A549 (cell line): ENCODE results near the gene ARL6IP6. TPM values are rescaled to one million over a fixed set of nuclear protein-coding genes. Genes with fewer than 3 reads are reported as not detected.

Experiments used
- ATAC-seq, 2 experiments: fragments of 200-7000 bp in 1 of 2; fragments of >200 bp in 1 of 2; cut with Nextera tagmentation in 1 of 2; cut with Tn5 transposase in 1 of 2; 3 replicates each; pipeline versions ENCODE4 v1.8.0 to v1.9.1; 2018 to 2020; ENCODE audit warnings: mild to moderate bottlenecking in 1 of 2, moderate library complexity in 1 of 2
- CTCF ChIA-PET: fragments of 300-600 bp; sonication (Branson Sonifier 250); formaldehyde crosslinking; extraction: SDS; loops from one replicate; lab custom pipeline; 2021; ENCODE audit warnings: antibody characterized with exemption, inconsistent platforms; lab: Yijun Ruan, JAX
- POLR2A ChIA-PET: fragments of 350-600 bp; formaldehyde crosslinking; extraction: SDS; loops from one replicate; lab custom pipeline; 2021; ENCODE audit warnings: antibody characterized with exemption, inconsistent platforms; lab: Yijun Ruan, JAX
- DNase-seq, 2 experiments: peaks; one replicate each; pipeline versions ENCODE4 v3.0.0 to v3.0.0-alpha.2; 2011 to 2016; ENCODE audit warnings: low read depth in 1 of 2, low spot score in 1 of 2
- FAIRE-seq: peaks from 2 replicates; lab custom pipeline; 2011; peaks lifted over from hg19 to GRCh38; lab: Jason Lieb, UNC
- H3K27ac ChIP-seq, 2 experiments: fragments of >200 bp; sonication (Bioruptor Twin); formaldehyde crosslinking; 3 replicates each; pipeline ENCODE4 v1.5.1; 2016 to 2017
- H3K4me1 ChIP-seq: fragments of >200 bp; sonication (Bioruptor Twin); formaldehyde crosslinking; 3 replicates; pipeline ENCODE4 v1.6.1; 2016
- H3K4me2 ChIP-seq: fragments of >200 bp; sonication (Bioruptor Twin); formaldehyde crosslinking; 3 replicates; pipeline ENCODE4 v1.6.1; 2016
- H3K4me3 ChIP-seq: fragments of >200 bp; sonication (Bioruptor Twin); formaldehyde crosslinking; 3 replicates; pipeline ENCODE4 v1.5.1; 2016
- H3K9me3 ChIP-seq: fragments of >200 bp; sonication (Bioruptor Twin); formaldehyde crosslinking; 3 replicates; pipeline ENCODE4 v1.6.1; 2016
- BHLHE40 ChIP-seq: IDR thresholded peaks from 2 replicates; pipeline ENCODE4 v1.6.1; 2012; ENCODE audit warnings: low read depth, low read length, inconsistent platforms
- CEBPB ChIP-seq, 2 experiments: fragments of >200 bp in 1 of 2; sonication (Bioruptor Twin) in 1 of 2; formaldehyde crosslinking in 1 of 2; IDR thresholded peaks; 2 replicates each; pipeline ENCODE4 v1.6.1; 2012 to 2016
- CTCF ChIP-seq: fragments of >200 bp; sonication (Bioruptor Twin); formaldehyde crosslinking; IDR thresholded peaks from 3 replicates; pipeline ENCODE4 v1.5.1; 2016
- EHF ChIP-seq: fragments of 250-450 bp; sonication (Bioruptor Pico); IDR thresholded peaks from 2 replicates; pipeline ENCODE4 v1.5.0; 2020; ENCODE audit warnings: mild to moderate bottlenecking
- EP300 ChIP-seq, 2 experiments: fragments of >200 bp; sonication (Bioruptor Twin); formaldehyde crosslinking; IDR thresholded peaks; 2 replicates in 1 of 2; 3 replicates in 1 of 2; pipeline ENCODE4 v1.6.1; 2016 to 2017
- FOSL2 ChIP-seq, 2 experiments: fragments of 450-650 bp in 1 of 2; fragments of >200 bp in 1 of 2; sonication (Bioruptor Twin) in 1 of 2; formaldehyde crosslinking; IDR thresholded peaks; 2 replicates each; pipeline versions ENCODE4 v1.5.0 to v1.6.1; 2016 to 2020; ENCODE audit warnings: mild to moderate bottlenecking in 1 of 2, moderate library complexity in 1 of 2
- FOXS1 ChIP-seq: fragments of 250-450 bp; sonication (Bioruptor Pico); IDR thresholded peaks from 2 replicates; pipeline ENCODE4 v1.5.0; 2020; ENCODE audit warnings: mild to moderate bottlenecking, moderate library complexity
- HDAC2 ChIP-seq: fragments of 200-600 bp; sonication (generic); IDR thresholded peaks from 2 replicates; pipeline ENCODE4 v1.6.1; 2016
- HES2 ChIP-seq: fragments of >200 bp; sonication (Bioruptor Twin); formaldehyde crosslinking; IDR thresholded peaks from 2 replicates; pipeline ENCODE4 v1.6.1; 2016
- HOXB13 ChIP-seq: fragments of 250-450 bp; sonication (Bioruptor Pico); IDR thresholded peaks from 2 replicates; pipeline ENCODE4 v1.5.0; 2020; ENCODE audit warnings: low read depth, mild to moderate bottlenecking, moderate library complexity
- KDM5A ChIP-seq: fragments of 200-600 bp; sonication (generic); IDR thresholded peaks from 2 replicates; pipeline ENCODE4 v1.6.1; 2016; ENCODE audit warnings: antibody characterized with exemption, mild to moderate bottlenecking
- MAFK ChIP-seq: fragments of 450-650 bp; IDR thresholded peaks from 2 replicates; pipeline ENCODE4 v1.6.1; 2014; ENCODE audit not compliant: partially characterized antibody
- MAX ChIP-seq: IDR thresholded peaks from 2 replicates; pipeline ENCODE4 v1.6.1; 2012
- MYC ChIP-seq: IDR thresholded peaks from 2 replicates; pipeline ENCODE4 v1.6.1; 2012; ENCODE audit warnings: mild to moderate bottlenecking, inconsistent platforms, low read length, improper control_type of control experiment, borderline replicate concordance
- RAD21 ChIP-seq, 2 experiments: fragments of >200 bp in 1 of 2; sonication (Bioruptor Twin) in 1 of 2; formaldehyde crosslinking in 1 of 2; IDR thresholded peaks in 1 of 2; conservative IDR thresholded peaks in 1 of 2; 2 replicates in 1 of 2; 3 replicates in 1 of 2; pipeline ENCODE4 v1.6.1; 2012 to 2018; ENCODE audit warnings: inconsistent platforms in 1 of 2
- RARB ChIP-seq: fragments of 250-450 bp; sonication (Bioruptor Pico); IDR thresholded peaks from 2 replicates; pipeline ENCODE4 v1.8.0; 2021; ENCODE audit warnings: mild to moderate bottlenecking, moderate library complexity
- ZC3H11A ChIP-seq: fragments of 450-650 bp; IDR thresholded peaks from 2 replicates; pipeline ENCODE4 v1.6.1; 2014; ENCODE audit warnings: antibody characterized with exemption, mild to moderate bottlenecking
- WGBS: methylation state at CpG from one replicate; pipeline ENCODE4 v1.1.6; 2017; ENCODE audit errors: missing lambda C conversion rate; 5-methylcytosine and 5-hydroxymethylcytosine counted together
- polyA plus RNA-seq, 4 experiments: library from polyadenylated mRNA; depleted of rRNA in 3 of 4; stranded (reverse); fragments of >200 nt; fragmentation: RNase III in 1 of 4; extraction: RNeasy Plus Mini Kit Qiagen cat#74134 plus additional on column Dnase treatment in 1 of 4; gene quantifications; 2 replicates in 3 of 4; 3 replicates in 1 of 4; pipeline ENCODE4 v1.2.3, GENCODE V29; 2011 to 2017
- TF ChIP-seq, protein P1 (sequence below): fragments of >200 bp; sonication (Bioruptor Twin); formaldehyde crosslinking; IDR thresholded peaks from 3 replicates; pipeline ENCODE4 v1.6.1; 2016
- TF ChIP-seq, protein P2 (sequence below): fragments of 150-350 bp; IDR thresholded peaks from 2 replicates; pipeline ENCODE4 v1.6.1; 2014; ENCODE audit warnings: low read depth, mild to moderate bottlenecking, low read length

ARL6IP6 gene
- polyA plus RNA-seq, 2 of the 4 experiments (the other 2 are of a cell fraction) = 28.1 to 72.7 TPM

DNA sequence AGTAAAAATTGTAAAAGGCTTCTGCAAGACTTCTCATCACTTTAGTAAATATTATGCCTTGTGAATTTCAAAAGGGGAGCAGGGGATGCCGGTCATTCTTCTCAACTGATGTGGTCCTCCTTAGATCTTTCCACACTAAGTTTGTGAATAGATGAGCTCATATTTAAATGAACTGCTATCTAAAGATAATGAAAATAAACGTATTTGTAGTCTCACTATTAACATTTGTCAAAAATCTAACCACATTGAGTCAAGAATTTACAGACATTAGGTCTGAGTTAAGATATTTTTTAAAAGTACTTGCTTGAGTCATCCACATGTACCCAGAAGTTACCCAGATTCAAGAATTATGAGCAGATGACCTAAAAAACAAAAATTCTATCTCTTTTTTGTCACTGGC lies 7.7 kb upstream of the ARL6IP6 start:
- WGBS = 81% methylated on average over 2 of the region's 2 CpGs
- POLR2A ChIA-PET = no interaction called here

DNA sequence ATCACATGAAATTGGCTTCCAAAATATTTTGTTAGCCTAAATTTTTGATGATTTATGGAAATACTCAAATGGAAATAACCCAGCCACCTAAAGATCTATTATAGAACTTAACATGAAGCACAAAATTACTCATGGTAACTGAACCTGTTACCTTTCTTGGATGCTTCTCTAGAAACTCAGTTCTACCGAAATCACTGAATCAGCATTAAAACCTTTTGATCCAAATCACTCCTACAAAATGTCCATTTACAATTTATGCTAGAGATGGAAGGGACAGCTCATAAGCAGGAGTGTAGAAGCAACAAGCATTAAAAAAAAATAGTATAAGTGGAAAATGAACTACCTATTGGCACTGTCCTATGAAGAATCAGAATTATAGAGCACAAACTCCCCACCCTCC lies 3.3 kb upstream of the ARL6IP6 start:
- H3K4me1 ChIP-seq = peaks cover 23% of the 10 kb centered on the region
- CTCF ChIA-PET = interaction anchor here (0.6 to 1.7 kb wide), 5 partner anchors 10 to 811 kb away, joined by 3 to 4 read pairs (median 3); no protein-coding TSS in a partner anchor
- peak overlapping the region; percentile 75 for H3K4me3 ChIP-seq
- TF ChIP-seq EHF = no peak
- TF ChIP-seq, protein P1, sequence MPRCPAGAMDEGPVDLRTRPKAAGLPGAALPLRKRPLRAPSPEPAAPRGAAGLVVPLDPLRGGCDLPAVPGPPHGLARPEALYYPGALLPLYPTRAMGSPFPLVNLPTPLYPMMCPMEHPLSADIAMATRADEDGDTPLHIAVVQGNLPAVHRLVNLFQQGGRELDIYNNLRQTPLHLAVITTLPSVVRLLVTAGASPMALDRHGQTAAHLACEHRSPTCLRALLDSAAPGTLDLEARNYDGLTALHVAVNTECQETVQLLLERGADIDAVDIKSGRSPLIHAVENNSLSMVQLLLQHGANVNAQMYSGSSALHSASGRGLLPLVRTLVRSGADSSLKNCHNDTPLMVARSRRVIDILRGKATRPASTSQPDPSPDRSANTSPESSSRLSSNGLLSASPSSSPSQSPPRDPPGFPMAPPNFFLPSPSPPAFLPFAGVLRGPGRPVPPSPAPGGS = no peak
- TF ChIP-seq, protein P2, sequence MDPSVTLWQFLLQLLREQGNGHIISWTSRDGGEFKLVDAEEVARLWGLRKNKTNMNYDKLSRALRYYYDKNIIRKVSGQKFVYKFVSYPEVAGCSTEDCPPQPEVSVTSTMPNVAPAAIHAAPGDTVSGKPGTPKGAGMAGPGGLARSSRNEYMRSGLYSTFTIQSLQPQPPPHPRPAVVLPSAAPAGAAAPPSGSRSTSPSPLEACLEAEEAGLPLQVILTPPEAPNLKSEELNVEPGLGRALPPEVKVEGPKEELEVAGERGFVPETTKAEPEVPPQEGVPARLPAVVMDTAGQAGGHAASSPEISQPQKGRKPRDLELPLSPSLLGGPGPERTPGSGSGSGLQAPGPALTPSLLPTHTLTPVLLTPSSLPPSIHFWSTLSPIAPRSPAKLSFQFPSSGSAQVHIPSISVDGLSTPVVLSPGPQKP = no peak
- TF ChIP-seq FOSL2 (IDR thresholded peaks at IDR 0.05) = no peak
- no peak for TF ChIP-seq FOSL2 (CRISPR knock-in tag; IDR thresholded peaks at IDR 0.05)
- TF ChIP-seq MAX = no peak
- TF ChIP-seq RARB = no peak
- TF ChIP-seq MAFK = peak; percentile 94
- TF ChIP-seq HDAC2 = no peak
- TF ChIP-seq, all 56 proteins: peak for 1
- DNase-seq (no peak), FAIRE-seq (no peak), ATAC-seq (no peak)
- Histone ChIP-seq H3K9me3 (no peaks in the 10 kb centered on the region), H3K27ac (no peak overlapping the region), H3K4me2 (peak overlapping the region; percentile 87)
- WGBS = 43% methylated on average over 1 of the region's 1 CpG
- POLR2A ChIA-PET = interaction anchor here (0.7 kb wide), 2 partner anchors 18 to 89 kb away, joined by 3 to 7 read pairs; no protein-coding TSS in a partner anchor

More for the DNA sequence above, 7.7 kb upstream of the ARL6IP6 start:
- ATAC-seq = no peak
- Histone ChIP-seq H3K9me3 (no peaks in the 10 kb centered on the region), H3K4me1 (peaks cover 16% of the 10 kb centered on the region)
- FAIRE-seq = no peak
- CTCF ChIA-PET = no interaction called here
- TF ChIP-seq KDM5A = no peak
- no peak for TF ChIP-seq BHLHE40
- TF ChIP-seq CEBPB (IDR thresholded peaks at IDR 0.05) = no peak
- TF ChIP-seq EP300 (IDR thresholded peaks at IDR 0.05) = no peak
- TF ChIP-seq FOXS1 (CRISPR knock-in tag) = no peak
- TF ChIP-seq, protein P1 = no peak
- TF ChIP-seq RAD21 (conservative IDR thresholded peaks at IDR 0.05 in 1 of 2, IDR thresholded peaks at IDR 0.05 in 1 of 2) = no peak
- no peak for TF ChIP-seq HES2
- TF ChIP-seq, all 56 proteins: peak for 0
- no peak overlapping the region for H3K4me3 ChIP-seq
- no peak overlapping the region for H3K27ac ChIP-seq
- no peak overlapping the region for H3K4me2 ChIP-seq
- DNase-seq = no peak

GRCh38 chr2:152715854-152716428 lies 2.5 kb upstream of the ARL6IP6 start:
- no peak overlapping the region; a peak in 2 of 6 replicates for H3K27ac ChIP-seq
- ATAC-seq (no peak), FAIRE-seq (no peak), DNase-seq (peak; percentile 64 to 80)
- H3K9me3 ChIP-seq = no peaks in the 10 kb centered on the region
- H3K4me2 ChIP-seq = peak overlapping the region; percentile 87
- ChIA-PET POLR2A (interaction anchor here (0.7 kb wide), 1 partner anchor 88 kb away, joined by 7 read pairs; no protein-coding TSS in a partner anchor), CTCF (interaction anchor here (0.6 to 2.5 kb wide), 11 partner anchors 9 to 810 kb away, joined by 3 to 14 read pairs (median 3); no protein-coding TSS in a partner anchor)
- peaks cover 32% of the 10 kb centered on the region for H3K4me1 ChIP-seq
- peak overlapping the region; percentile 75 for H3K4me3 ChIP-seq
- no peak for TF ChIP-seq ZC3H11A
- TF ChIP-seq CTCF = peak; percentile 64
- TF ChIP-seq HOXB13 (CRISPR knock-in tag) = no peak
- TF ChIP-seq MAX = peak; percentile 60; the same call in 1 of the 2 replicates
- TF ChIP-seq MYC = peak; percentile 40; the same call in 1 of the 2 replicates
- 0 out of 5 replicates have a peak, but pooled peaks of 1 of the 2 experiments have one; percentile 5 for TF ChIP-seq RAD21 (conservative IDR thresholded peaks at IDR 0.05 in 1 of 2, IDR thresholded peaks at IDR 0.05 in 1 of 2)
- 3% methylated on average over 8 of the region's 8 CpGs for WGBS
